MM.1S (cell line): ENCODE results near the gene AQP5.
A peak's percentile ranks its signal among the peaks of the same experiment; 100 is the strongest.

Experiments
- DNase-seq: peaks from one replicate; pipeline ENCODE4 v3.0.0-alpha.2; 2015
- H2AFZ ChIP-seq: fragments of 300-600 bp; sonication (generic); 2 replicates; pipeline ENCODE4 v1.6.0; 2016; ENCODE audit warnings: antibody characterized with exemption, low read length
- H3F3A ChIP-seq: fragments of 300-600 bp; sonication (generic); 2 replicates; pipeline ENCODE4 v1.6.1; 2016; ENCODE audit warnings: mild to moderate bottlenecking, antibody characterized with exemption, low read length, moderate library complexity, mixed read lengths; ENCODE audit not compliant: insufficient read depth
- H3K27ac ChIP-seq: fragments of 300-600 bp; sonication (generic); 2 replicates; pipeline ENCODE4 v1.5.1; 2016; ENCODE audit warnings: mild to moderate bottlenecking, low read length
- H3K27me3 ChIP-seq: fragments of 300-600 bp; sonication (generic); replicated peaks from 2 replicates; pipeline ENCODE4 v1.6.0; 2016; ENCODE audit warnings: low read length; ENCODE audit not compliant: insufficient read depth
- H3K36me3 ChIP-seq: fragments of 300-600 bp; sonication (generic); replicated peaks from 2 replicates; pipeline ENCODE4 v1.6.1; 2016; ENCODE audit warnings: mild to moderate bottlenecking, low read length, mixed read lengths; ENCODE audit not compliant: insufficient read depth
- H3K4me1 ChIP-seq: fragments of 300-600 bp; sonication (generic); 2 replicates; pipeline ENCODE4 v1.6.1; 2016; ENCODE audit warnings: low read length, mixed read lengths
- H3K4me2 ChIP-seq: fragments of 300-600 bp; sonication (generic); 2 replicates; pipeline ENCODE4 v1.6.0; 2016; ENCODE audit warnings: low read depth, low read length
- H3K4me3 ChIP-seq: fragments of 300-600 bp; sonication (generic); 2 replicates; pipeline ENCODE4 v1.5.1; 2016; ENCODE audit warnings: low read length, mixed read lengths
- H3K79me2 ChIP-seq: fragments of 300-600 bp; sonication (generic); 2 replicates; pipeline ENCODE4 v1.6.1; 2016; ENCODE audit warnings: mixed run types, low read length, mixed read lengths
- H3K9ac ChIP-seq: fragments of 300-600 bp; sonication (generic); 2 replicates; pipeline ENCODE4 v1.6.1; 2016; ENCODE audit warnings: low read length, mixed read lengths
- H3K9me2 ChIP-seq: fragments of 300-600 bp; sonication (generic); replicated peaks from 2 replicates; pipeline ENCODE4 v1.6.1; 2016; ENCODE audit warnings: mild to moderate bottlenecking, low read length, mixed read lengths; ENCODE audit not compliant: insufficient read depth
- H3K9me3 ChIP-seq: fragments of 300-600 bp; sonication (generic); replicated peaks from 2 replicates; pipeline ENCODE4 v1.6.1; 2016; ENCODE audit warnings: mild to moderate bottlenecking, low read length, mixed read lengths; ENCODE audit not compliant: insufficient read depth
- H4K20me1 ChIP-seq: fragments of 300-600 bp; sonication (generic); 2 replicates; pipeline ENCODE4 v1.6.1; 2016; ENCODE audit warnings: mild to moderate bottlenecking, low read length, moderate library complexity, mixed read lengths; ENCODE audit not compliant: insufficient read depth
- EZH2 ChIP-seq: fragments of 300-600 bp; sonication (generic); optimal IDR thresholded peaks from 2 replicates; pipeline ENCODE3; 2017; ENCODE audit warnings: low read depth, mild to moderate bottlenecking, antibody characterized with exemption, low read length, mixed read lengths
- EZH2phosphoT487 ChIP-seq: fragments of 300-600 bp; sonication (generic); IDR thresholded peaks from 2 replicates; pipeline ENCODE4 v1.6.1; 2018; ENCODE audit warnings: antibody characterized with exemption, low read length
- TF ChIP-seq, protein P1 (sequence below): fragments of 300-600 bp; sonication (generic); IDR thresholded peaks from 2 replicates; pipeline ENCODE4 v1.5.1; 2016; ENCODE audit warnings: antibody characterized with exemption, low read length, mixed read lengths

The AQP5 gene

DNA sequence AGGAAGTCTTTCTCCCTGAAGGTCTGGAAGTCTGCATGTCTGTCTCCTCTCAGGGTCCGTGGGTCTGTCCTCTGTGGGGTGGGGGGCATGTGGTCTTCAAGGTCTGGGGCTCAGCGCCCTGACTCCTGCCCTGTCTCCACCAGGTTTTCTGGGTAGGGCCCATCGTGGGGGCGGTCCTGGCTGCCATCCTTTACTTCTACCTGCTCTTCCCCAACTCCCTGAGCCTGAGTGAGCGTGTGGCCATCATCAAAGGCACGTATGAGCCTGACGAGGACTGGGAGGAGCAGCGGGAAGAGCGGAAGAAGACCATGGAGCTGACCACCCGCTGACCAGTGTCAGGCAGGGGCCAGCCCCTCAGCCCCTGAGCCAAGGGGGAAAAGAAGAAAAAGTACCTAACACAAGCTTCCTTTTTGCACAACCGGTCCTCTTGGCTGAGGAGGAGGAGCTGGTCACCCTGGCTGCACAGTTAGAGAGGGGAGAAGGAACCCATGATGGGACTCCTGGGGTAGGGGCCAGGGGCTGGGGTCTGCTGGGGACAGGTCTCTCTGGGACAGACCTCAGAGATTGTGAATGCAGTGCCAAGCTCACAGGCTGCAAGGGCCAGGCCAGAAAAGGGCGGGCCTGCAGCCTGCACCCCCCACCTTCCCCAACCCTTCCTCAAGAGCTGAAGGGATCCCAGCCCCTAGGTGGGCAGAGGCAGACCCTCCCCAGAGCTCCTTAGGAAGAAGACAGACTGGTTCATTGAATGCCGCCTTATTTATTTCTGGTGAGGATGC, 3.4 kb downstream of the AQP5 start:
- no peaks in the 10 kb centered on the region for H3K79me2 ChIP-seq
- no peaks in the 10 kb centered on the region for H3K4me1 ChIP-seq
- H3F3A ChIP-seq, result no peaks in the 10 kb centered on the region
- H3K9me3 ChIP-seq, result no peaks in the 10 kb centered on the region
- H3K4me3 ChIP-seq, result no peak overlapping the region
- H2AFZ ChIP-seq, result no peak overlapping the region
- no peaks in the 10 kb centered on the region for H3K36me3 ChIP-seq
- H3K27me3 ChIP-seq, result peaks cover 77% of the 10 kb centered on the region
- H4K20me1 ChIP-seq, result no peaks in the 10 kb centered on the region
- H3K27ac ChIP-seq, result no peak overlapping the region
- no peak for DNase-seq
- no peak overlapping the region for H3K9ac ChIP-seq
- H3K9me2 ChIP-seq, result no peaks in the 10 kb centered on the region
- H3K4me2 ChIP-seq, result no peak overlapping the region
- TF ChIP-seq, protein P1, sequence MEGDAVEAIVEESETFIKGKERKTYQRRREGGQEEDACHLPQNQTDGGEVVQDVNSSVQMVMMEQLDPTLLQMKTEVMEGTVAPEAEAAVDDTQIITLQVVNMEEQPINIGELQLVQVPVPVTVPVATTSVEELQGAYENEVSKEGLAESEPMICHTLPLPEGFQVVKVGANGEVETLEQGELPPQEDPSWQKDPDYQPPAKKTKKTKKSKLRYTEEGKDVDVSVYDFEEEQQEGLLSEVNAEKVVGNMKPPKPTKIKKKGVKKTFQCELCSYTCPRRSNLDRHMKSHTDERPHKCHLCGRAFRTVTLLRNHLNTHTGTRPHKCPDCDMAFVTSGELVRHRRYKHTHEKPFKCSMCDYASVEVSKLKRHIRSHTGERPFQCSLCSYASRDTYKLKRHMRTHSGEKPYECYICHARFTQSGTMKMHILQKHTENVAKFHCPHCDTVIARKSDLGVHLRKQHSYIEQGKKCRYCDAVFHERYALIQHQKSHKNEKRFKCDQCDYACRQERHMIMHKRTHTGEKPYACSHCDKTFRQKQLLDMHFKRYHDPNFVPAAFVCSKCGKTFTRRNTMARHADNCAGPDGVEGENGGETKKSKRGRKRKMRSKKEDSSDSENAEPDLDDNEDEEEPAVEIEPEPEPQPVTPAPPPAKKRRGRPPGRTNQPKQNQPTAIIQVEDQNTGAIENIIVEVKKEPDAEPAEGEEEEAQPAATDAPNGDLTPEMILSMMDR, result no peak
- TF ChIP-seq EZH2phosphoT487, result no peak
- no peak for TF ChIP-seq EZH2

DNA sequence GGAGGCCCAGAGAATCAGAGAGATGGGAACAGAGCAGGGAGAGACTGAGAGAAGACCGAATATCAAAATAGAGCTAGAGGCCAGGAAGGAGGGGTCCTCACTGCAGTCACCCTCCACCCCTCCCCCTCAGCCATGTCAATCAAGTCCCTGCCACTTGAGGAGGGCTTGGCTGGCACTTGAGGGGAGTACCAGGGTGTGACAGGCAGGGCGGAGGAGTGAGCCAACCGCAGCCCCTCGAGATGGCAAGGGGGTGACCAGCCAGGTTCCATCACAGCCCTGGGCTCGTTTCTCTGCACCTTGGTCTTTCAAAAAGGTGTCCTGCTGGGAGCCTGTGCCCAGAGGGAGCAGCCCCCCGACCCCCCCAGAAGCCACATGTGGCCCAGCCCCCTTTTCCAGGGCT, 4.2 kb downstream of the AQP5 start:
- H3K9ac ChIP-seq, result no peak overlapping the region
- H3F3A ChIP-seq, result no peaks in the 10 kb centered on the region
- no peaks in the 10 kb centered on the region for H3K79me2 ChIP-seq
- DNase-seq, result no peak
- H3K4me1 ChIP-seq, result no peaks in the 10 kb centered on the region
- TF ChIP-seq, protein P1, result no peak
- TF ChIP-seq EZH2 (no peak), EZH2phosphoT487 (no peak)
- no peaks in the 10 kb centered on the region for H3K9me3 ChIP-seq
- no peak overlapping the region for H3K4me2 ChIP-seq
- H3K4me3 ChIP-seq, result no peak overlapping the region
- peaks cover 77% of the 10 kb centered on the region for H3K27me3 ChIP-seq
- H4K20me1 ChIP-seq, result no peaks in the 10 kb centered on the region
- H3K9me2 ChIP-seq, result no peaks in the 10 kb centered on the region
- H3K27ac ChIP-seq, result no peak overlapping the region
- H3K36me3 ChIP-seq, result no peaks in the 10 kb centered on the region
- H2AFZ ChIP-seq, result no peak overlapping the region

DNA sequence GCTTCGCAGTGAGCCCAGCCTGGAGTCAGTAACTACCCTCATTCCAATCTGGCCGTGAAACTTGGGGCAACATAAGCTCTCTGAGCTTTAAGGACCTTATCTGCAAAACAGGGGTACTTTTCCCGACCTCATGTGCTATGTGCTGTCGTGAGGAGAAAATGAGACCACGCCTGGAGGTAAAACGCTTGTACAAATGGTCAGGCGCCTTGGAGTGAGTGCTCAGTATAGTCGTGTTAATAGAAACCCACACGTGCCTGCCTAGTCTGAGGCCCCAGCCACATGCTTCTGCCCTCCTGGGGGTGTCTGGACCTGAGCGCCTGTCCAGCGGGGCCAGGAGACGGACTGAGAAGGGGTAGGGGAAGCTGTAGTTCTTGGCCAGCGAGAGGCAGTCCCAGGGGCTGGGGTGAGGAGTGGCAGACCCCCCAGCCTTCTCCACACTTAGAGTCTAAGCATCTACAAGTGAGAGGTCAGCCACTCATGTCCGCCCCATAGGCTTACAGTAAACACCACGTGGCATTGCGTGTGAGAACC, 4.9 kb downstream of the AQP5 start:
- Histone ChIP-seq H4K20me1 (no peaks in the 10 kb centered on the region), H3K9me2 (no peaks in the 10 kb centered on the region), H3K36me3 (no peaks in the 10 kb centered on the region), H3K79me2 (no peaks in the 10 kb centered on the region), H3K4me2 (peak overlapping the region; percentile 99; the same call in 1 of the 2 replicates), H3F3A (no peaks in the 10 kb centered on the region), H3K4me3 (no peak overlapping the region), H3K4me1 (no peaks in the 10 kb centered on the region), H2AFZ (peak overlapping the region; percentile 93; the same call in 1 of the 2 replicates), H3K9ac (no peak overlapping the region), H3K27ac (no peak overlapping the region), H3K27me3 (peaks cover 83% of the 10 kb centered on the region), H3K9me3 (no peaks in the 10 kb centered on the region)
- TF ChIP-seq, protein P1, result no peak
- no peak for TF ChIP-seq EZH2phosphoT487
- no peak for TF ChIP-seq EZH2
- no peak for DNase-seq
